Astrocyte (in vitro differentiated cells and primary cell): ENCODE measurements around the gene LAP3. TPM values are rescaled to one million over a fixed set of nuclear protein-coding genes. Genes with fewer than 3 reads are reported as not detected.

Experiments used
- DNase-seq: peaks from one replicate; pipeline ENCODE4 v3.0.0-alpha.2; 2010; ENCODE audit warnings: low read depth
- FAIRE-seq: peaks from 2 replicates; lab custom pipeline; 2011; peaks lifted over from hg19 to GRCh38; lab: Jason Lieb, UNC
- H2AFZ ChIP-seq: 2 replicates; pipeline ENCODE4 v1.6.0; 2012; ENCODE audit warnings: low read depth, low read length, inconsistent platforms
- H3K27ac ChIP-seq: 2 replicates; pipeline ENCODE4 v1.5.1; 2011; ENCODE audit warnings: low read depth, low read length, inconsistent platforms
- H3K27me3 ChIP-seq: 2 replicates; pipeline ENCODE4 v1.6.0; 2011; ENCODE audit warnings: low read length, inconsistent platforms; ENCODE audit not compliant: insufficient read depth
- H3K36me3 ChIP-seq: 2 replicates; pipeline ENCODE4 v1.5.1; 2011; ENCODE audit warnings: low read length, inconsistent platforms; ENCODE audit not compliant: insufficient read depth
- H3K4me1 ChIP-seq: 2 replicates; pipeline ENCODE4 v1.5.1; 2011; ENCODE audit warnings: low read length, inconsistent platforms; ENCODE audit not compliant: insufficient read depth
- H3K4me2 ChIP-seq: 2 replicates; pipeline ENCODE4 v1.6.0; 2012; ENCODE audit warnings: low read length, inconsistent platforms
- H3K4me3 ChIP-seq: 2 replicates; pipeline ENCODE4 v1.5.1; 2011; ENCODE audit warnings: low read depth, mild to moderate bottlenecking, low read length, inconsistent platforms; ENCODE audit not compliant: insufficient read depth
- H3K79me2 ChIP-seq: 2 replicates; pipeline ENCODE4 v1.6.0; 2012; ENCODE audit warnings: mild to moderate bottlenecking, low read length, inconsistent platforms; ENCODE audit not compliant: insufficient read depth
- H3K9ac ChIP-seq: 2 replicates; pipeline ENCODE4 v1.6.0; 2012; ENCODE audit warnings: mild to moderate bottlenecking, low read length, inconsistent platforms
- H3K9me3 ChIP-seq: 2 replicates; pipeline ENCODE4 v1.5.1; 2012; ENCODE audit warnings: low read depth, mild to moderate bottlenecking, low read length, inconsistent platforms; ENCODE audit not compliant: insufficient read depth
- H4K20me1 ChIP-seq: 2 replicates; pipeline ENCODE4 v1.6.0; 2012; ENCODE audit warnings: low read length, inconsistent platforms; ENCODE audit not compliant: insufficient read depth
- H3K27ac Mint-ChIP-seq: one replicate; pipeline ENCODE4 v1.8.0; 2021; ENCODE audit warnings: mild to moderate bottlenecking, mixed read lengths; ENCODE audit not compliant: unreplicated experiment
- H3K27me3 Mint-ChIP-seq: one replicate; pipeline ENCODE4 v1.8.0; 2021; ENCODE audit warnings: low read depth, mixed read lengths; ENCODE audit not compliant: unreplicated experiment
- H3K36me3 Mint-ChIP-seq: one replicate; pipeline ENCODE4 v1.8.0; 2021; ENCODE audit warnings: low read depth, mixed read lengths; ENCODE audit not compliant: unreplicated experiment
- H3K4me1 Mint-ChIP-seq: one replicate; pipeline ENCODE4 v1.8.0; 2021; ENCODE audit warnings: low read depth, mixed read lengths; ENCODE audit not compliant: unreplicated experiment
- H3K4me3 Mint-ChIP-seq: one replicate; pipeline ENCODE4 v1.8.0; 2021; ENCODE audit warnings: mild to moderate bottlenecking, moderate library complexity, mixed read lengths; ENCODE audit not compliant: unreplicated experiment
- H3K9me3 Mint-ChIP-seq: one replicate; pipeline ENCODE4 v1.8.0; 2021; ENCODE audit warnings: mild to moderate bottlenecking, mixed read lengths; ENCODE audit not compliant: unreplicated experiment
- CTCF ChIP-seq: IDR thresholded peaks from 2 replicates; pipeline ENCODE4 v1.5.1; 2011; ENCODE audit warnings: low read depth, mild to moderate bottlenecking, inconsistent platforms, low read length, moderate library complexity; ENCODE audit not compliant: insufficient read depth
- EZH2 ChIP-seq: IDR thresholded peaks from 2 replicates; pipeline ENCODE4 v1.6.1; 2012; ENCODE audit warnings: mild to moderate bottlenecking, low read length, inconsistent platforms; ENCODE audit not compliant: insufficient read depth
- total RNA-seq: library from RNA; stranded (reverse); gene quantifications from 2 replicates; pipeline ENCODE4 v1.2.1, GENCODE V29; 2021

LAP3 gene
- total RNA-seq, 1 donor from 2014 or later, result 163 TPM

GRCh38 chr4:17584521-17585213 is 7.7 kb downstream of the LAP3 start:
- no peak for FAIRE-seq
- Mint-ChIP-seq H3K4me3 (no peak overlapping the region), H3K9me3 (no peaks in the 10 kb centered on the region), H3K36me3 (peaks cover 33% of the 10 kb centered on the region), H3K27me3 (no peaks in the 10 kb centered on the region), H3K4me1 (peaks cover 12% of the 10 kb centered on the region), H3K27ac (peak overlapping the region; percentile 10)
- H3K27ac ChIP-seq, result no peak overlapping the region
- H3K4me1 ChIP-seq, result peaks cover 8% of the 10 kb centered on the region
- H3K4me3 ChIP-seq, result no peak overlapping the region
- H3K36me3 ChIP-seq, result peaks cover 38% of the 10 kb centered on the region
- no peak for TF ChIP-seq CTCF
- TF ChIP-seq EZH2, result no peak
- no peak overlapping the region for H3K9ac ChIP-seq
- no peak for DNase-seq
- H3K9me3 ChIP-seq, result no peaks in the 10 kb centered on the region
- H3K79me2 ChIP-seq, result peaks cover under 1% of the 10 kb centered on the region
- no peaks in the 10 kb centered on the region for H3K27me3 ChIP-seq
- no peak overlapping the region for H3K4me2 ChIP-seq
- no peak overlapping the region for H2AFZ ChIP-seq
- H4K20me1 ChIP-seq, result peaks cover 9% of the 10 kb centered on the region

GRCh38 chr4:17587094-17587822 is 10.3 kb downstream of the LAP3 start:
- H3K4me2 ChIP-seq, result no peak overlapping the region
- Mint-ChIP-seq H3K4me1 (peaks cover 8% of the 10 kb centered on the region), H3K4me3 (peak overlapping the region; percentile 25), H3K36me3 (peaks cover 31% of the 10 kb centered on the region), H3K9me3 (no peaks in the 10 kb centered on the region), H3K27ac (no peak overlapping the region), H3K27me3 (no peaks in the 10 kb centered on the region)
- FAIRE-seq, result no peak
- no peaks in the 10 kb centered on the region for H3K4me1 ChIP-seq
- no peak overlapping the region for H2AFZ ChIP-seq
- H3K79me2 ChIP-seq, result no peaks in the 10 kb centered on the region
- no peak overlapping the region for H3K27ac ChIP-seq
- no peak for TF ChIP-seq EZH2
- no peak for TF ChIP-seq CTCF
- H3K27me3 ChIP-seq, result no peaks in the 10 kb centered on the region
- H3K36me3 ChIP-seq, result peaks cover 38% of the 10 kb centered on the region
- H4K20me1 ChIP-seq, result no peaks in the 10 kb centered on the region
- H3K4me3 ChIP-seq, result no peak overlapping the region
- H3K9ac ChIP-seq, result no peak overlapping the region
- DNase-seq, result no peak
- no peaks in the 10 kb centered on the region for H3K9me3 ChIP-seq
